ENCODE results near the gene TGFBR3L. TPM values are rescaled to one million over a fixed set of nuclear protein-coding genes. Genes with fewer than 3 reads are reported as not detected.

Gene TGFBR3L
- total and polyA plus RNA-seq, 3 donors from 2014 or later = 1.2 to 2.2 TPM; not detected in 1

- H3K4me1 ChIP-seq = peaks cover 48% of the 10 kb centered on the region
Observed at GRCh38 chr19:7921967-7922835, 7.6 kb downstream of the TGFBR3L start.

GRCh38 chr19:7922836-7923195 is 8.2 kb downstream of the TGFBR3L start:
- H3K4me1 ChIP-seq = peaks cover 49% of the 10 kb centered on the region
- TF ChIP-seq, protein P1, sequence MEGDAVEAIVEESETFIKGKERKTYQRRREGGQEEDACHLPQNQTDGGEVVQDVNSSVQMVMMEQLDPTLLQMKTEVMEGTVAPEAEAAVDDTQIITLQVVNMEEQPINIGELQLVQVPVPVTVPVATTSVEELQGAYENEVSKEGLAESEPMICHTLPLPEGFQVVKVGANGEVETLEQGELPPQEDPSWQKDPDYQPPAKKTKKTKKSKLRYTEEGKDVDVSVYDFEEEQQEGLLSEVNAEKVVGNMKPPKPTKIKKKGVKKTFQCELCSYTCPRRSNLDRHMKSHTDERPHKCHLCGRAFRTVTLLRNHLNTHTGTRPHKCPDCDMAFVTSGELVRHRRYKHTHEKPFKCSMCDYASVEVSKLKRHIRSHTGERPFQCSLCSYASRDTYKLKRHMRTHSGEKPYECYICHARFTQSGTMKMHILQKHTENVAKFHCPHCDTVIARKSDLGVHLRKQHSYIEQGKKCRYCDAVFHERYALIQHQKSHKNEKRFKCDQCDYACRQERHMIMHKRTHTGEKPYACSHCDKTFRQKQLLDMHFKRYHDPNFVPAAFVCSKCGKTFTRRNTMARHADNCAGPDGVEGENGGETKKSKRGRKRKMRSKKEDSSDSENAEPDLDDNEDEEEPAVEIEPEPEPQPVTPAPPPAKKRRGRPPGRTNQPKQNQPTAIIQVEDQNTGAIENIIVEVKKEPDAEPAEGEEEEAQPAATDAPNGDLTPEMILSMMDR (IDR thresholded peaks at IDR 0.05) = no peak
- TF ChIP-seq POLR2A (IDR thresholded peaks at IDR 0.05) = no peak
- WGBS, 2 donors = 85 to 96% methylated on average over 8 of the region's 8 CpGs
- no peaks in the 10 kb centered on the region for H3K36me3 ChIP-seq (ENCODE audit: low read depth, missing control alignments)
- H3K27me3 ChIP-seq = no peaks in the 10 kb centered on the region
- H3K4me3 ChIP-seq = no peak overlapping the region
- H3K27ac ChIP-seq = no peak overlapping the region
- intact Hi-C loops (cut with DNase I; ENCODE audit: low total_unique reads) = no loop called here
- DNase-seq = no peak
- no peaks in the 10 kb centered on the region for H3K9me3 ChIP-seq

More at GRCh38 chr19:7921967-7922835, 7.6 kb downstream of the TGFBR3L start:
- Histone ChIP-seq H3K9me3 (no peaks in the 10 kb centered on the region), H3K36me3 (ENCODE audit: low read depth, missing control alignments) (no peaks in the 10 kb centered on the region), H3K27me3 (no peaks in the 10 kb centered on the region), H3K4me3 (no peak overlapping the region), H3K27ac (peak overlapping the region in 1 of 2 donors; percentile 80)
- intact Hi-C loops (cut with DNase I; ENCODE audit: low total_unique reads) = no loop called here
- 83 to 84% methylated on average over 14 to 31 of the region's 31 CpGs for WGBS, 2 donors
- no peak for TF ChIP-seq POLR2A (IDR thresholded peaks at IDR 0.05)
- TF ChIP-seq, protein P1 (IDR thresholded peaks at IDR 0.05) = no peak
- DNase-seq = no peak

- Histone ChIP-seq H3K9me3 (no peaks in the 10 kb centered on the region), H3K4me3 (no peak overlapping the region), H3K27ac (no peak overlapping the region), H3K27me3 (no peaks in the 10 kb centered on the region), H3K4me1 (peaks cover 55% of the 10 kb centered on the region), H3K36me3 (ENCODE audit: low read depth, missing control alignments) (no peaks in the 10 kb centered on the region)
- WGBS, 2 donors = 57 to 72% methylated on average over 8 to 28 of the region's 31 CpGs
- DNase-seq = no peak
- no peak for TF ChIP-seq POLR2A (IDR thresholded peaks at IDR 0.05)
- TF ChIP-seq, protein P1 (IDR thresholded peaks at IDR 0.05) = no peak
- intact Hi-C loops (cut with DNase I; ENCODE audit: low total_unique reads) = no loop called here
Observed at GRCh38 chr19:7923295-7924191, 8.9 kb downstream of the TGFBR3L start.

DNA sequence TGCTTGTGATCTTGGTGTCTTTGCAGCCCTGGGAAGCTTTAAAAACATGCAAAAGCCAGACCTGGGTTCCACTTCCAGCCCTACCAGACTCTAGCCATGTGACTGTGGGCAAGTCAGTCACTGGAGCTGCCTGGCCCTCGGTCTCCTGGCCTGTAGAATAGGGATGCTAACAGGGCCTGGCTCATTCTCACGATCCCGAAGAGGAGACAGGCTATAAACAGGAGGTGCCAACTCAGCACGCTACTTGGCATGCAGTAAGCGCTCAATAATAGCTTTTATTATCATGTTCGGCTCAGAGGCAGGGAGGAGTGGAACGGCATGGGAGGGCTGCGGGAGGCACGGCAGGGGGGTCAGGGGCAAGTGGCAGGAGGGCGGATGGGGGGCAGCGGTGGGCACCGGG is 9.6 kb downstream of the TGFBR3L start:
- Histone ChIP-seq H3K9me3 (no peaks in the 10 kb centered on the region), H3K36me3 (ENCODE audit: low read depth, missing control alignments) (no peaks in the 10 kb centered on the region), H3K4me1 (peaks cover 61% of the 10 kb centered on the region), H3K4me3 (no peak overlapping the region), H3K27ac (peak overlapping the region in 1 of 2 donors; percentile 11), H3K27me3 (no peaks in the 10 kb centered on the region)
- no peak for DNase-seq
- TF ChIP-seq POLR2A (IDR thresholded peaks at IDR 0.05) = no peak
- TF ChIP-seq, protein P1 (IDR thresholded peaks at IDR 0.05) = no peak
- WGBS, 2 donors = 59 to 63% methylated on average over 6 to 12 of the region's 12 CpGs
- intact Hi-C loops (cut with DNase I; ENCODE audit: low total_unique reads) = no loop called here

Data from testis (tissue), 3 donors.